ENCODE results near the gene MAN2B2.

The MAN2B2 gene

GRCh38 chr4:6584865-6585264 lies 9.9 kb downstream of the MAN2B2 start:
- DNase-seq: no peak
- no peak for TF ChIP-seq GATA1 (IDR thresholded peaks at IDR 0.05; ENCODE audit: low read depth, low read length)
- no peak for TF ChIP-seq POLR2A (IDR thresholded peaks at IDR 0.05; ENCODE audit: low read length)

- no peak for TF ChIP-seq GATA1 (IDR thresholded peaks at IDR 0.05; ENCODE audit: low read depth, low read length)
- no peak for TF ChIP-seq POLR2A (IDR thresholded peaks at IDR 0.05; ENCODE audit: low read length)
- DNase-seq: no peak
Observed at GRCh38 chr4:6586715-6587325, 11.8 kb downstream of the MAN2B2 start.

GRCh38 chr4:6589444-6589843 lies 14.5 kb downstream of the MAN2B2 start:
- TF ChIP-seq GATA1 (IDR thresholded peaks at IDR 0.05; ENCODE audit: low read depth, low read length) (no peak), POLR2A (IDR thresholded peaks at IDR 0.05; ENCODE audit: low read length) (no peak)
- no peak for DNase-seq

- TF ChIP-seq POLR2A (IDR thresholded peaks at IDR 0.05; ENCODE audit: low read length) (no peak), GATA1 (IDR thresholded peaks at IDR 0.05; ENCODE audit: low read depth, low read length) (no peak)
Observed at GRCh38 chr4:6591313-6591712, 16.3 kb downstream of the MAN2B2 start.

DNA sequence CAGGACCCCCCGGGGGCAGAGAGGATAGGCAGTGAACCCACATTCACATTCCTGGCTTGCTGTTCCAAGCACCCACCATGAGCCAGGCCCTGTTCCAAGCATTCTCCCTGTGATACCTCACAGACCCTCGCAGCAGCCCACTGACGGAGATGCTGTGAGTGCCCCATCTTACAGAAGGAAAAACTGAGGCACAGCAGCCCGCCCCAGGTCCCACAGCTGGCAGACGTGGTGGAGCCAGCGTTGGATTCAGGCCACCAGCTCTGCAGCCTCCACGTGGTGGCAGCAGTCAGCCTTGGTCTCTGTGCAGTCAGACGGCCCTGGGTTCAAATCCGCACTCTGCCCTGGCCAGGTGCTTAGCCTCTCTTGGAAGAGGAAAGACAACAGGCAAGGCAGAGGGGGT lies 16.8 kb downstream of the MAN2B2 start:
- DNase-seq: peak in 1 of 2 experiments; percentile 9
- TF ChIP-seq POLR2A (IDR thresholded peaks at IDR 0.05; ENCODE audit: low read length): no peak

More at GRCh38 chr4:6591313-6591712, 16.3 kb downstream of the MAN2B2 start:
- DNase-seq: peak; percentile 48 to 67

DNA sequence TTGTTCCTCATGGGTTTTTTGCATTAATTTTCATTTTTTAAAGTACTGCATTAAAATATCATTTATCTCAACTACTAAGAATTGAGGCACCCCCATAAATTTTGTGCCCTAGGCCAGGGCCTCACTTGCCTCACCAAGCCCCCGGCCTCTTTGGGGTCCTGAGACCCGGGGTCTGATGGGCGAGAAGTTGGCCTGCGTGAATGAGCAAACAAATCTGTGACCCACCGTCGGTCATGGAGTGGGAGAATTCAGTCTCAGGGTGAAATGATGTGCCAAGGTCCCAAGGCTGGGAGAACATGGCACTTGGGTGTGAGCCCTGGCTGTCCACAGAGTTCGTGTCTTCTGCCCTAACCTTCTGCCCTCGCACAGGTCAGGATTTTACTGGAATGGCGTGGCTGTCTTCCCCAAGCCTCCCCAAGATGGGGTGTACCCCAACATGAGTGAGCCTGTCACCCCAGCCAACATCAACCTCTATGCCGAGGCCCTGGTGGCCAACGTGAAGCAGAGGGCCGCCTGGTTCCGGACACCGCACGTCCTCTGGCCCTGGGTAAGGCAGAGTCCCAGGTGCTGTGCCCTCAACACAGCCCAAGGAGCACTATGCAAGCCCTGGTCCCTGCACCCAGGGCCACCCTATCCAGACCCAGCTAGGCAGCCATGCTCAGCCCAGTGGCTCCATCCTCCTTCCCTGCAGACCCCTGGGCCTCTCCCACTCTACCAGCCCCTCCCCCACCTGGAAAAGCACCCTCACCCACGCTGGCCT lies 18.0 kb downstream of the MAN2B2 start:
- DNase-seq: no peak
- TF ChIP-seq POLR2A (IDR thresholded peaks at IDR 0.05; ENCODE audit: low read length) (no peak), GATA1 (IDR thresholded peaks at IDR 0.05; ENCODE audit: low read depth, low read length) (no peak)

DNA sequence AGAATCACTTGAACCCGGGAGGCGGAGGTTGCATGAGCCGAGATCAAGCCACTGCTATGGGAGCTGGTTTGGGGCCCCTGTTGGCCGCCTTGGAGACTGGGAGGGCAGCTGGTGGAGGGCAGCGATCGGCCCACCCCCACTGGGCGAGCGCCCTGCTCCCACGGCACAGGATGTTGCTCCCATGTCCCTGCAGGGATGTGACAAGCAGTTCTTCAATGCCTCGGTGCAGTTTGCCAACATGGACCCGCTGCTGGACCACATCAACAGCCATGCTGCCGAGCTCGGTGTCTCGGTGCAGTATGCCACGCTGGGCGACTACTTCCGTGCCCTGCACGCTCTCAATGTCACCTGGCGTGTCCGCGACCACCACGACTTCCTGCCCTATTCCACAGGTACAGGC lies 19.4 kb downstream of the MAN2B2 start:
- TF ChIP-seq GATA1 (IDR thresholded peaks at IDR 0.05; ENCODE audit: low read depth, low read length) (no peak), POLR2A (IDR thresholded peaks at IDR 0.05; ENCODE audit: low read length) (no peak)
- no peak for DNase-seq

- no peak for DNase-seq
- no peak for TF ChIP-seq POLR2A (IDR thresholded peaks at IDR 0.05; ENCODE audit: low read length)
- no peak for TF ChIP-seq GATA1 (IDR thresholded peaks at IDR 0.05; ENCODE audit: low read depth, low read length)
Observed at GRCh38 chr4:6594826-6595355, 19.9 kb downstream of the MAN2B2 start.

DNA sequence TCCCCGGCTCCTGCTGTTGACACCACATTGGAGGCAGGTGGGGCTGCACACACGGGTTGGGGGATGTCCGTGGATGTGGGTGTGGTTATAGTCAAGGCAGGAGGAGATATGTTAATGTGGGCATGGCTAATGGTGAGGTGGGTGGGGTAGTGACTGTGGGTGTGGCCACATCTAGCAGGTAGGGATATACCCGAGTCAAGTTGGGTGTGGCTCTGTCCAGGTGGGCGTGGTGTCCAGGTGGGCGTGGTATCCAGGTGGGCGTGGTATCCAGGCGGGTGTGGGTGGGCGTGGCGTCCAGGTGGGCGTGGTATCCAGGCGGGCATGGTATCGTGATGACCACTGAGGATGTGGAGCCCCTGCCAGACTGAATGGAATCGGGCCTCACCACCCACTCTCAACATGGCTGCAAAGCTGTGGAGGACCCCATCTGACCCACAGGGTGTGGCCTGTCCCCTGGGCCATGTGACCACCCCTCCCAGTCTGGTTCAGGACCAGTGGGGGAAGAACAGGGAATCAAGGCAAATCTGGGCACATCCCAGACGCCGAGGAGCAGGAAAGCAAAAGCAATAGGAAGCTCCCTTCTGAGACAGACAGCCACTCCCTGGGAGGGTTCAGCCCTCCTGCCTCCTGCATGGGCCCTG lies 21.0 kb downstream of the MAN2B2 start:
- TF ChIP-seq POLR2A (IDR thresholded peaks at IDR 0.05; ENCODE audit: low read length): no peak
- no peak for TF ChIP-seq GATA1 (IDR thresholded peaks at IDR 0.05; ENCODE audit: low read depth, low read length)
- DNase-seq: peak; percentile 14 to 15

DNA sequence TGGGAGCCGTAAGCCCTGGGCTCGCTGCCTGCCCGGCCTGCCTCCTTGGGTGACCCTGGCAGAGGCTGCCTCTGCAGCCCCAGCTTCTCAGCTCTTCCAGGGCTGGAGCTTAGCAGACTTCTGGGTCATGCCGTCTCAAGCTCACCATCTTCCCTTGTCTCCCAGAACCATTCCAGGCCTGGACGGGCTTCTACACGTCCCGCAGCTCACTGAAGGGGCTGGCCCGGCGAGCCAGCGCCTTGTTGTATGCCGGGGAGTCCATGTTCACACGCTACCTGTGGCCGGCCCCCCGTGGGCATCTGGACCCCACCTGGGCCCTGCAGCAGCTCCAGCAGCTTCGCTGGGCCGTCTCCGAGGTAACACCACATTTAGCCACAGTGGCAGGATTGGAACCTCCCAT lies 22.0 kb downstream of the MAN2B2 start:
- DNase-seq: no peak
- TF ChIP-seq GATA1 (IDR thresholded peaks at IDR 0.05; ENCODE audit: low read depth, low read length) (no peak), POLR2A (IDR thresholded peaks at IDR 0.05; ENCODE audit: low read length) (no peak)

GRCh38 chr4:6598127-6598526 lies 23.1 kb downstream of the MAN2B2 start:
- no peak for DNase-seq
- TF ChIP-seq POLR2A (IDR thresholded peaks at IDR 0.05; ENCODE audit: low read length) (no peak), GATA1 (IDR thresholded peaks at IDR 0.05; ENCODE audit: low read depth, low read length) (no peak)

DNA sequence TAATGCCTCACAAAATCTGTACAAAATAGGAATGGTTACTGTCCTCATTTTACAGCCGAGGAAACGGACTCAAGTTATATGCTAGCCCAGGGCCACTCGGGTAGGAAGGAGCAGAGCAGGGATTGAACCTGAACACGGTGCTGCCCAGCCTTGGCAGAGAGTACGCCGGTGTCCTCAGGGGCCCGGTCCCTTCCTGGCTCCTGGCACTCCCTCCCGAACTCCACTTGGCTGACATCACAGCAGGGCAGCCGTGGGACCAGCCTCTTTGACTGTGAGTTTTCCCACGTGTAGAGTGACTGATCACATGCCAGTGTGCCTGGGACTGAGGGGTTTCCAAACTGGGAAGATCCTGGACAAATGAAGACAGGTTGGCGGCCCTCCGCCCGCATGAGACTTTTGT lies 23.7 kb downstream of the MAN2B2 start:
- no peak for DNase-seq
- TF ChIP-seq GATA1 (IDR thresholded peaks at IDR 0.05; ENCODE audit: low read depth, low read length) (no peak), POLR2A (IDR thresholded peaks at IDR 0.05; ENCODE audit: low read length) (no peak)

GRCh38 chr4:6601661-6602250 lies 26.8 kb downstream of the MAN2B2 start:
- no peak for DNase-seq
- no peak for TF ChIP-seq POLR2A (IDR thresholded peaks at IDR 0.05; ENCODE audit: low read length)
- no peak for TF ChIP-seq GATA1 (IDR thresholded peaks at IDR 0.05; ENCODE audit: low read depth, low read length)

GRCh38 chr4:6602289-6602688 lies 27.3 kb downstream of the MAN2B2 start:
- DNase-seq: no peak
- TF ChIP-seq POLR2A (IDR thresholded peaks at IDR 0.05; ENCODE audit: low read length): no peak
- no peak for TF ChIP-seq GATA1 (IDR thresholded peaks at IDR 0.05; ENCODE audit: low read depth, low read length)

Data from erythroblast (primary cell).